HepG2 (cell line): ENCODE measurements around the gene PHRF1. TPM values are rescaled to one million over a fixed set of nuclear protein-coding genes. Genes with fewer than 3 reads are reported as not detected.

Source experiments
- ATRX ChIP-seq: sonication (generic); formaldehyde crosslinking; IDR thresholded peaks from 2 replicates; pipeline ENCODE4 v1.4.0; 2020; ENCODE audit warnings: missing genetic modification reagents, borderline replicate concordance
- CAMTA2 ChIP-seq: sonication (generic); formaldehyde crosslinking; IDR thresholded peaks from 2 replicates; pipeline ENCODE4 v1.4.0; 2020; ENCODE audit warnings: mild to moderate bottlenecking, missing genetic modification reagents, borderline replicate concordance
- CREM ChIP-seq, 2 experiments: sonication (generic) in 1 of 2; formaldehyde crosslinking in 1 of 2; IDR thresholded peaks; 2 replicates each; pipeline versions ENCODE4 v1.4.0 to v1.6.1; 2016 to 2020; ENCODE audit warnings: antibody characterized with exemption in 1 of 2, mild to moderate bottlenecking in 1 of 2, missing genetic modification reagents in 1 of 2
- DNMT1 ChIP-seq: sonication (generic); formaldehyde crosslinking; IDR thresholded peaks from 2 replicates; pipeline ENCODE4 v1.5.1; 2020; ENCODE audit warnings: mild to moderate bottlenecking, missing genetic modification reagents
- FOXA3 ChIP-seq: IDR thresholded peaks from 2 replicates; pipeline ENCODE4 v1.6.1; 2016; ENCODE audit warnings: missing genetic modification reagents, missing compliant biosample characterization
- MTF2 ChIP-seq: sonication (generic); formaldehyde crosslinking; IDR thresholded peaks from 2 replicates; pipeline ENCODE4 v1.5.0; 2020; ENCODE audit warnings: missing genetic modification reagents, borderline replicate concordance
- MXI1 ChIP-seq: IDR thresholded peaks from 3 replicates; pipeline ENCODE4 v1.6.1; 2012; ENCODE audit warnings: low read depth, low read length, inconsistent platforms, borderline replicate concordance
- NBN ChIP-seq: fragments of 450-650 bp; conservative IDR thresholded peaks from 2 replicates; pipeline ENCODE4 v1.6.1; 2017
- PHB2 ChIP-seq: fragments of 450-650 bp; IDR thresholded peaks from 2 replicates; pipeline ENCODE4 v1.6.1; 2018; ENCODE audit not compliant: partially characterized antibody
- UBTF ChIP-seq: sonication (generic); formaldehyde crosslinking; IDR thresholded peaks from 2 replicates; pipeline ENCODE4 v1.4.0; 2020; ENCODE audit warnings: mild to moderate bottlenecking, missing genetic modification reagents
- ZBTB38 ChIP-seq: sonication (generic); formaldehyde crosslinking; IDR thresholded peaks from 2 replicates; pipeline ENCODE4 v1.5.1; 2020; ENCODE audit warnings: mild to moderate bottlenecking, missing genetic modification reagents
- ZFP1 ChIP-seq: IDR thresholded peaks from 2 replicates; pipeline ENCODE4 v1.6.1; 2016
- ZGPAT ChIP-seq: IDR thresholded peaks from 2 replicates; pipeline ENCODE4 v1.6.1; 2016; ENCODE audit warnings: mild to moderate bottlenecking
- ZNF253 ChIP-seq: sonication (generic); formaldehyde crosslinking; IDR thresholded peaks from 2 replicates; pipeline ENCODE4 v1.8.0; 2022; ENCODE audit warnings: mild to moderate bottlenecking, missing genetic modification reagents, borderline replicate concordance
- ZNF432 ChIP-seq: sonication (generic); formaldehyde crosslinking; IDR thresholded peaks from 2 replicates; pipeline ENCODE4 v1.5.0; 2020; ENCODE audit warnings: missing genetic modification reagents, mild to moderate bottlenecking, borderline replicate concordance
- ZNF605 ChIP-seq: sonication (generic); formaldehyde crosslinking; IDR thresholded peaks from 2 replicates; pipeline ENCODE4 v1.8.0; 2022; ENCODE audit warnings: mild to moderate bottlenecking, missing genetic modification reagents
- ZNF720 ChIP-seq: sonication (generic); formaldehyde crosslinking; IDR thresholded peaks from 2 replicates; pipeline ENCODE4 v1.4.0; 2020; ENCODE audit warnings: missing genetic modification reagents
- ZNF746 ChIP-seq: sonication (generic); formaldehyde crosslinking; IDR thresholded peaks from 2 replicates; pipeline ENCODE4 v1.8.0; 2022; ENCODE audit warnings: mild to moderate bottlenecking, missing genetic modification reagents
- ZNF775 ChIP-seq: sonication (generic); formaldehyde crosslinking; IDR thresholded peaks from 2 replicates; pipeline ENCODE4 v1.4.0; 2020; ENCODE audit warnings: missing genetic modification reagents, mild to moderate bottlenecking, moderate library complexity, borderline replicate concordance
- ZSCAN9 ChIP-seq: IDR thresholded peaks from 2 replicates; pipeline ENCODE4 v1.6.1; 2016; ENCODE audit warnings: borderline replicate concordance
- polyA plus RNA-seq, 8 experiments: library from polyadenylated mRNA; depleted of rRNA in 3 of 8; stranded (reverse) in 7 of 8; unstranded in 1 of 8; fragments of >200 nt; fragmentation: Illumina TruSeq in 4 of 8; extraction: Trizol in 4 of 8; gene quantifications; 2 replicates each; pipeline versions ENCODE4 v1.2.1 to v1.2.3, GENCODE V29; 2011 to 2016; ENCODE audit warnings: low read depth in 4 of 8, missing spikeins in 1 of 8, mixed read lengths in 1 of 8; ENCODE audit not compliant: insufficient read depth in 1 of 8
- total RNA-seq, 5 experiments: library from RNA; depleted of rRNA; stranded (reverse); fragments of >200 nt; fragmentation: Illumina TruSeq; extraction: Trizol; gene quantifications; 2 replicates each; pipeline ENCODE4 v1.2.3, GENCODE V29; 2016; ENCODE audit warnings: low read depth in 1 of 5
- TF ChIP-seq, protein P1 (sequence below): sonication (generic); formaldehyde crosslinking; IDR thresholded peaks from 2 replicates; pipeline ENCODE4 v1.8.1; 2023; ENCODE audit warnings: mild to moderate bottlenecking, missing genetic modification reagents
- TF ChIP-seq, protein P2 (sequence below): sonication (generic); formaldehyde crosslinking; IDR thresholded peaks from 2 replicates; pipeline ENCODE4 v1.4.0; 2020; ENCODE audit warnings: missing genetic modification reagents

The PHRF1 gene
- total and polyA plus RNA-seq, 2 of the 13 experiments (the other 11 are each of a cell fraction or from before 2014, with no cell fraction given) = 8.2 to 16.7 TPM

- TF ChIP-seq ZGPAT (CRISPR knock-in tag) (peak; percentile 85), ATRX (CRISPR knock-in tag) (no peak), CAMTA2 (CRISPR knock-in tag) (no peak), FOXA3 (CRISPR knock-in tag) (peak; percentile 72), DNMT1 (CRISPR knock-in tag) (no peak), ZBTB38 (CRISPR knock-in tag) (0 out of 2 replicates have a peak, but pooled peaks have one; percentile 57), PHB2 (no peak), ZFP1 (CRISPR knock-in tag) (no peak), CREM (IDR thresholded peaks at IDR 0.05) (peak; percentile 44), CREM (CRISPR knock-in tag; IDR thresholded peaks at IDR 0.05) (no peak), MXI1 (peak; percentile 80; the same call in 1 of the 3 replicates), ZSCAN9 (CRISPR knock-in tag) (peak; percentile 28; the same call in 1 of the 2 replicates), ZNF253 (CRISPR knock-in tag) (no peak), ZNF746 (peak; percentile 61; the same call in 1 of the 2 replicates), UBTF (CRISPR knock-in tag) (0 out of 2 replicates have a peak, but pooled peaks have one; percentile 30), ZNF432 (no peak), MTF2 (CRISPR knock-in tag) (no peak), ZNF720 (CRISPR knock-in tag) (no peak), ZNF605 (peak; percentile 35; the same call in 1 of the 2 replicates), NBN (no peak), ZNF775 (CRISPR knock-in tag) (no peak)
- TF ChIP-seq, protein P1, sequence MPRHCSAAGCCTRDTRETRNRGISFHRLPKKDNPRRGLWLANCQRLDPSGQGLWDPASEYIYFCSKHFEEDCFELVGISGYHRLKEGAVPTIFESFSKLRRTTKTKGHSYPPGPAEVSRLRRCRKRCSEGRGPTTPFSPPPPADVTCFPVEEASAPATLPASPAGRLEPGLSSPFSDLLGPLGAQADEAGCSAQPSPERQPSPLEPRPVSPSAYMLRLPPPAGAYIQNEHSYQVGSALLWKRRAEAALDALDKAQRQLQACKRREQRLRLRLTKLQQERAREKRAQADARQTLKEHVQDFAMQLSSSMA (CRISPR knock-in tag) = 0 out of 2 replicates have a peak, but pooled peaks have one; percentile 51
- TF ChIP-seq, protein P2, sequence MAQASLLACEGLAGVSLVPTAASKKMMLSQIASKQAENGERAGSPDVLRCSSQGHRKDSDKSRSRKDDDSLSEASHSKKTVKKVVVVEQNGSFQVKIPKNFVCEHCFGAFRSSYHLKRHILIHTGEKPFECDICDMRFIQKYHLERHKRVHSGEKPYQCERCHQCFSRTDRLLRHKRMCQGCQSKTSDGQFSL (CRISPR knock-in tag) = no peak
These were observed 11.7 kb downstream of the PHRF1 start (continued) for GRCh38 chr11:587978-588380.
